NOMO-1 (cell line): ENCODE data around the gene SLC37A2.
A peak's percentile ranks its signal among the peaks of the same experiment; 100 is the strongest.
"Not testable (repeated sequence)": the region's sequence is repeated elsewhere in the genome, so short reads cannot be mapped to it uniquely, and the experiment has no call there.

Source experiments
- DNase-seq, 2 experiments: peaks; one replicate each; lab custom pipeline; 2025; ENCODE audit not compliant: unreplicated experiment in 2 of 2; lab: John Stamatoyannopoulos, UW

SLC37A2 gene

GRCh38 chr11:125062931-125063428 is at the start of gene SLC37A2:
Gene SLC37A2, plus strand, starts transcription at chr11:125063305. Its CDS starts 63 bp downstream, at chr11:125063368.
- DNase-seq, result peak; percentile 85

DNA sequence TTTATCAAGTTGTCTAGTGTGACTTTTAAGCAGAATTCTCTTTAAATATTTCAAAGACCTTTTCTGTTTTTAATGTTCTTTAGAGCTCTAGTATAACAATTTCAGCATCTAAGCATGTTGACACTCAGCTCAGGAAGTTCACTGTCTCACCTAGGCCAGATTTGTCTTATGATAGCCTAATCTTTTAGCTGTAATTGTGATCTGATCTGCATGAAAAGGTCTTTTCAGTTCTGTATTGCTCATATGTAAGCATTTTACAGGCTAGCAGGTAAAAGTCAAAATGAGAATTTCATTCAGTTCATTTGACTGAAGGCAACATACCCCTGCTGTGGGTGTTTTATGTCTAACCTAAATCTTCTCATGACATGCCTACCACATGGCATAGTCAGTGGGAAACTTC is 46.7 kb upstream of the SLC37A2 start:
- no peak for DNase-seq

DNA sequence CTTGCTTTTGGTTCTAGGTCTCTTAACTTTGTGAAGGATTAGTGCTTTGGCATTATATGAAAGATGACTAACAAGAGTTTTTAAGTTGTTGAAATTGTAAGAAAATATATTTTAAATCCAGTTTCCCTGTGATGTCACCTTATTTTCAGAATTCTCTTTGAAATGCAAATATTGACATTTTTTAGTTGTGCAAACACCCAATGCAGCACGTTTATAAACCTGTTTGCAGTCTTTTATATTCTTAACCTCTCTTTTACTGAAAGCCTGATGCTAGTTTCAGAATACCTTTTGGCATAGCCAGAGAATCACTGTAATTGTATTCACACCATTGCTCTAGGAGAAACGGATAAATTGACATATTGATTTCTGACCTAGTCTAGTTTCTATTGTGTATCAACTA is 42.8 kb upstream of the SLC37A2 start:
- no peak for DNase-seq

DNA sequence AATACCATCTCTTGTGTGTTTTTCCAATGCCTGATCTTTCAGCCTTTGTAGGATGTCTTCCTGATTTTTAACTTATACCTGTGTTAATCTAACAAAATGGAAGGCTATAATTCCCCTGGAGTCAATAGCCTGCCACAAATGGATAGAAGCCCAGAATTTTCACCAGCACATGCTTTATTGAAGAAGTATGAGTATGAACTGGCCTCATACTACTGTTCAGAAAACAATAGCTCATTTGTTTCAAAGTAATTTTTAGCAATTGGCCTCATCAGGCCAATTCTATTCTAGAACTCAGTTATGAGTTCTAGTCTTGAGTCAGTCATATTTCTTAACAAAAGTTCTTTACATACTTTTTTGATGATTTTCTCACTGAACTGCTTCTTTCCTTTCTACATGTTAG is 40.6 kb upstream of the SLC37A2 start:
- DNase-seq, result no peak

- no peak for DNase-seq
Measured at GRCh38 chr11:125025968-125026367, 37.1 kb upstream of the SLC37A2 start.

GRCh38 chr11:125029431-125029830 is 33.7 kb upstream of the SLC37A2 start:
- DNase-seq, result not testable (repeated sequence)

DNA sequence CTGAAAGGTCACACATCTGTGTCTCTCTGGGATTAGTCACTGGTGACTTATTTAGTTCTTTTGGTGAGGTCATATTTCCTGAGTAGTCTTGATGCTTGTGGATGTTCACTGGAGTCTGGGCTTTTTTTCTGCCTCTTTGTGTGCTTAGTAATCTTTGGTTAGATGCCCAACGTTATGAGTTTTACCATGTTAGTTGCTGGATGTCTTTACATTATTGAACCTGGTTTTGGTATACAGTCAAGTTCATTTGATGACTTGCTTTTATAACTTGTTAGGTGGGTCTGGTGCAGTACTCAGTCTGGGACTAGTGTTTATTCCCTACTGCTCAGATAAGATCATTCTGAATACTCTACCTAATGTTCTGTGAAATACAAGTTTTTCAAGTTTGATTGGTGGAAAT is 26.2 kb upstream of the SLC37A2 start:
- DNase-seq, result no peak

- no peak for DNase-seq
Measured at GRCh38 chr11:125049164-125049792, 13.8 kb upstream of the SLC37A2 start.

GRCh38 chr11:125052047-125052446 is 11.1 kb upstream of the SLC37A2 start:
- DNase-seq, result no peak

- no peak for DNase-seq
Measured at GRCh38 chr11:125053167-125053566, 9.9 kb upstream of the SLC37A2 start.

DNA sequence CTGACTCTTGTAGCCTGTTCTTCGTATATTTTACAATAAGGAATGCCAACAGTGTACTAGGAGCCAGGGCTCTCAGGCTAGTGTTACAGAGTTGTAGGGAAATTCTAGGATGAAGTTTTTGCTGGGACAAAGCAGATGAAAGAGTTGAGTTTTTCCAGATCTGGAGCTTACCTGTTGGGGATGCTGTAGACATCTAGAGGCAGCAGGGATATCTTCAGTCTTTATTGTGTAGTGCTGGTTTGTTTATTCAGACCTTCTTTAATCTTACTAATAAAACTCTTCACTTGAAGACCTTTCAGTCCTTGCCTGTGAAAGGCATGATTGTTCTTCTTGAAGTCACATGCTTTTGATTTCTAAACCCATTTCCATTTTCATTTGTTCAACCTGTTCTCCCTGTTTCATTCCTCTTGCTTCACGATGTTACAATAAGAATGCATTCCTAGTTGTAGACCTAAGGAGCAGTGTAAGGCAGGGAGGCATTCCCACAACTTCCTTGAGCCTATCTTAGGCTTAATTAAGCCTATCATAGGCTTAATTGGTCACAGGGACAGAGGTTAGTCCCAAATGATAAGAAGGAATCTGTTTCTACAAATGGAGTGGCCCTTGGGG is 7.9 kb upstream of the SLC37A2 start:
- no peak for DNase-seq

DNA sequence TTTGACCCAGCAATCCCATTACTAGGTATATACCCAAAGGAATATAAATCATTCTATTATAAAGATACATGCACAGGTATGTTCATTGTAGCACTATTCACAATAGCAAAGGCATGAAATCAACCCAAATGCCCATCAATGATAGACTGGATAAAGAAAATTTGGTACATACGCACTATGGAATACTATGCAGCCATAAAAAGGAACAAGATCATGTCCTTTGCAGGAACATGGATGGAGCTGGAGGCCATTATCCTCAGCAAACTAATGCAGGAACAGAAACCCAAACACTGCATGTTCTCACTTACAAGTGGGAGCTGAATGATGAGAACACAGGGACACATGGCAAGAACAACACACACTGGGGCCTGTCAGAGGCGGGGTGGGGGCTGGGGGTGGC is 7.0 kb upstream of the SLC37A2 start:
- not testable (repeated sequence) for DNase-seq

GRCh38 chr11:125056931-125057692 is 6.0 kb upstream of the SLC37A2 start:
- no peak for DNase-seq

- DNase-seq, result no peak
Measured at GRCh38 chr11:125057693-125058016, 5.5 kb upstream of the SLC37A2 start.

DNA sequence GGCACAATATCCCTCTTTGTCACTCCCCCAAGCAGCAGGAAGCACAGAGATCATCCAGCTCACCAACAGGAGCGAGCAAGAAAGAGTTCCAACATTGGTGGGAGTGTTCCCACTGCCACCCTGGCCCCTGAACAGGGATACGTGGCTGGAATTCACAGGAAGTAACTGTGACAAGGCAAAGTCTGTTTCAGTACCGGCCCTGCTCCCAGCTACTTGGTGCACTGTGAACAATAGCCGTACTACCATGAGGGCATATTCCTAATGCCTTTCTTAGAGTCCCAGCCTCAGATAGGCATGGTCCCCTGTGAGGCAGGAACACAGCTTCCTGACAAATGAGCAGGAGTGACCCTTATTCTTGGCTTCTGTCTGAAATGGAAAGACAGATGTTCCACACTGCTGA is 1.8 kb upstream of the SLC37A2 start:
- DNase-seq, result no peak

DNA sequence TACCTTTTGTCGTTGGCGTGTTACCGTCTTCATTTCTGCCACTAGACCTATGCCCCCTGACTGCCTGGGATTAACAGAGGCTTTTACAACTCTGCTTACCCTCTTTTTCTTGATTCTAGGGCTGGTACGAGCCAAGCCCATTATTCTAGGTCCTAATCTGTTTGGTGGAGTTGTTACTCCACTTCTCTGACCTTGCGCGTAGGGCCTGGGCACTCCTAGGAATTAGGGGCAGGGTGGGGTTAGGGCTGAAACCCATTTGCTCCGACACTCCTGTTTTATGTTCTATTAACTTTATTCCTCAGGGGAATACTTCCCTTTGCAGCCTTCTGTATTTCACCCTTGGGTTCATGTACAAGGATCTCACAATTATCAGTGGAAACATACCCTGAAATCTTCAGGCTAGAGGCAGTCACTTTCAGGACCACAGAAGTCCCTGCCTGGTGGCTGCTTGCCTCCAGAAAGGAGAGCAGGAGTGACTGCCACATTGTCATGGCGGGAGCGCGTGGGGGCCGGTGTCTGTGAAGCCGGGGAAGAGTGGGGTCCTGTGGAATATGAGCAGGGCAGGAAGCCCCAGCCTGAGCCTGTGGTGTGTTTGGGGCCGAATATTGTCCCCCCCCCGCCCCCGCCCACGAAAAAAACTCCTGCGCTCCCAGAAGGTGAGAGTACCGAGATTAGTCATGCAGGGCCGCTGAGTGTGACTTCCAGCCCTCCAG is 731 bp upstream of the SLC37A2 start:
- DNase-seq, result no peak

- no peak for DNase-seq
Measured at GRCh38 chr11:125063429-125064043, 431 bp downstream of the SLC37A2 start.

DNA sequence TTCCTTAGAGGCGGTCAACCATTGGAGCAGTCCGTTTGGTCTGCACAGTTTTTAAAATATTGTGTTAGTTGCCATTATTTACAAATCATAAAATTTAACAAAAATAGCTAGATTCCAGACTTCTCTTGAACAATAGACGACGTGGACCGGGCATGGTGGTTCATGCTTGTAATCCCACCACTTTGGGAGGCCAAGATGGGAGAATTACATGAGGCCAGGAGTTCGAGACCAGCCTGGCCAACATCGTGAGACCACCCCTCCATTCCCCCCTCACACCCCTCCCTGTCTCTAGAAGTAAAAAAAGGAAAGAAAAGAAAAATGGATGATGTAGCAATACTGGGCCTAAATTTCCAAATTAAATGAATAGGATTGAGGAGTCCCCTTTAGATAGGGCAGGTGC is 965 bp downstream of the SLC37A2 start:
- no peak for DNase-seq

DNA sequence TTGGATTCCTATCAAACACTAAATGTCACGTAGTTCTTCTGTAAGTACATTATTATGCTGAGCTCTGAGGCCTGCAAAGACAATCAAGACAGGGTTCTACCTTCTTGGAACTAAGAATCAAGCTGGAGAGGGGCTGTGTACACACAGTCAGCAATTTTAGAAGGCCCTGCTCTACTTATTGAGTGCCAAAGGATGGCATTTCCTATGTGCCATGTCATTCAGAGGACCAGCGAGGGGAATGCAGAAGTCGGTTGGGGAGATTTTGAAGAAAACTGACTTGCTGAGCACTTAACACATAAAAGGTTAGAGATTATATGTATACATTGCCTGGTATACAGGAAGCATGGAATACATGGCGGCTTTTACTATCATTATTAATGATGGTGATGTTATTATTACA is 5.3 kb downstream of the SLC37A2 start:
- DNase-seq, result no peak

DNA sequence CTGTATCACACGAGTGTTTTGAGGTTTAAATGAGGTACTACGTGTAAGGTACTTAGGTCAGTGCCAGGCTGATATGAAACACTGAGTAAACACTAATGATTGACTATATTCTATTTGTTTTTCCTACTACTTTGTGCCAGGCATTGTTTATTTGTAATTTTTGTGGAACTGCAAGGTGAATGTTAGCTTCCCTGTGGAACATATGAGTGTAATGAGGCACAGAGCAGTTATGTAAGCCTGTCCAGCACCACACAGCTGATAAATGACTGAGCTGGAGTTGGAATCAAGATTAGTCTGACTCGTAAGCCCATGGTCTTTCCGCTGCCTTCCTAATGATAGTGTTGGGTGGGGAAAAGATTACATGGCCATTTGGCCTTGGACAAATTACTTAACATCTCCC is 5.9 kb downstream of the SLC37A2 start:
- DNase-seq, result no peak

- DNase-seq, result no peak
Measured at GRCh38 chr11:125069796-125070195, 6.7 kb downstream of the SLC37A2 start.
